ENCODE data around the gene RMDN3.
A peak's percentile ranks its signal among the peaks of the same experiment; 100 is the strongest.

Gene RMDN3

GRCh38 chr15:40772014-40772413 lies 17.0 kb upstream of the RMDN3 start:
- TF ChIP-seq CTCF (IDR thresholded peaks at IDR 0.05; ENCODE audit: extremely low read depth, missing control alignments) = no peak
- no peak for DNase-seq (ENCODE audit: low spot score)

- no peak for DNase-seq (ENCODE audit: low spot score)
- TF ChIP-seq CTCF (IDR thresholded peaks at IDR 0.05; ENCODE audit: extremely low read depth, missing control alignments) = no peak
These were observed 16.2 kb upstream of the RMDN3 start for GRCh38 chr15:40771242-40771641.

- TF ChIP-seq CTCF (IDR thresholded peaks at IDR 0.05; ENCODE audit: extremely low read depth, missing control alignments) = no peak
- DNase-seq (ENCODE audit: low spot score) = peak; percentile 45
These were observed 15.2 kb upstream of the RMDN3 start for GRCh38 chr15:40770147-40770721.

GRCh38 chr15:40769274-40770146 lies 14.5 kb upstream of the RMDN3 start, which contains the start of gene C15orf62:
Gene C15orf62, plus strand, starts transcription at chr15:40769980. Its CDS starts 516 bp downstream, at chr15:40770496.
- DNase-seq (ENCODE audit: low spot score) = peak; percentile 71
- TF ChIP-seq CTCF (IDR thresholded peaks at IDR 0.05; ENCODE audit: extremely low read depth, missing control alignments) = no peak

GRCh38 chr15:40768521-40769273 lies 13.6 kb upstream of the RMDN3 start:
- peak; percentile 45 for DNase-seq (ENCODE audit: low spot score)
- no peak for TF ChIP-seq CTCF (IDR thresholded peaks at IDR 0.05; ENCODE audit: extremely low read depth, missing control alignments)

- no peak for DNase-seq (ENCODE audit: low spot score)
These were observed 12.9 kb upstream of the RMDN3 start for GRCh38 chr15:40767838-40768500.

More at GRCh38 chr15:40767838-40768500, 12.9 kb upstream of the RMDN3 start:
- no peak for TF ChIP-seq CTCF (IDR thresholded peaks at IDR 0.05; ENCODE audit: extremely low read depth, missing control alignments)

All from GM20000 (cell line).